Brain microvascular endothelial cell (primary cell): Measurements from ENCODE around the gene UBE2O.

Source experiments
- DNase-seq: peaks from one replicate; pipeline ENCODE4 v3.0.0-alpha.2; 2020
- H3K27ac ChIP-seq: fragments of 250-450 bp; sonication (Bioruptor Pico); 2 replicates; pipeline ENCODE4 v1.5.1; 2020; ENCODE audit warnings: mild to moderate bottlenecking, moderate library complexity
- H3K27me3 ChIP-seq: fragments of 250-450 bp; sonication (Bioruptor Pico); replicated peaks from 2 replicates; pipeline ENCODE4 v1.5.1; 2020; ENCODE audit warnings: mild to moderate bottlenecking
- H3K36me3 ChIP-seq: fragments of 250-450 bp; sonication (Bioruptor Pico); replicated peaks from 2 replicates; pipeline ENCODE4 v1.5.1; 2020; ENCODE audit warnings: mild to moderate bottlenecking
- H3K4me3 ChIP-seq: 2 replicates; pipeline ENCODE4 v1.5.1; 2011; ENCODE audit warnings: low read depth, mild to moderate bottlenecking, control low read depth, low read length, moderate library complexity
- CTCF ChIP-seq: IDR thresholded peaks from 2 replicates; pipeline ENCODE4 v1.5.1; 2011; ENCODE audit warnings: low read depth, mild to moderate bottlenecking, moderate library complexity, low read length, control low read depth, inconsistent platforms; ENCODE audit errors: missing control alignments
- in situ Hi-C: cut with HindIII; loops from 2 replicates; pipeline ENCODE4 v1.10.0; 2017; ENCODE audit warnings: low sequenced_read_pairs, low pct_ligation_motif_present

Gene UBE2O

GRCh38 chr17:76447931-76448652, 4.9 kb downstream of the UBE2O start:
- no peak for TF ChIP-seq CTCF
- no peaks in the 10 kb centered on the region for H3K36me3 ChIP-seq
- H3K27me3 ChIP-seq, result no peaks in the 10 kb centered on the region
- in situ Hi-C loops, result no loop called here
- H3K27ac ChIP-seq, result no peak overlapping the region
- H3K4me3 ChIP-seq, result no peak overlapping the region
- DNase-seq, result peak; percentile 38

- Histone ChIP-seq H3K36me3 (no peaks in the 10 kb centered on the region), H3K27ac (peak overlapping the region; percentile 65), H3K27me3 (no peaks in the 10 kb centered on the region), H3K4me3 (no peak overlapping the region)
- DNase-seq, result peak; percentile 80
- TF ChIP-seq CTCF, result no peak
- in situ Hi-C loops, result no loop called here
These were observed 6.3 kb downstream of the UBE2O start for GRCh38 chr17:76446449-76447231.

GRCh38 chr17:76445697-76446448, 7.1 kb downstream of the UBE2O start:
- TF ChIP-seq CTCF, result no peak
- in situ Hi-C loops, result no loop called here
- H3K27ac ChIP-seq, result peak overlapping the region; percentile 65
- H3K27me3 ChIP-seq, result no peaks in the 10 kb centered on the region
- no peak overlapping the region for H3K4me3 ChIP-seq
- DNase-seq, result no peak
- H3K36me3 ChIP-seq, result no peaks in the 10 kb centered on the region

- Histone ChIP-seq H3K4me3 (no peak overlapping the region), H3K27me3 (no peaks in the 10 kb centered on the region), H3K36me3 (no peaks in the 10 kb centered on the region), H3K27ac (peak overlapping the region; percentile 65)
- peak; percentile 40 for DNase-seq
- TF ChIP-seq CTCF, result no peak
- in situ Hi-C loops, result no loop called here
These were observed 8.2 kb downstream of the UBE2O start for GRCh38 chr17:76444518-76445311.
